NCI-H2107 treated with DMSO at 0.1 percent for 48 hours (cell line): ENCODE results near the gene RXRB.

Experiments used
- DNase-seq: peaks from one replicate; lab custom pipeline; 2025; ENCODE audit not compliant: unreplicated experiment; lab: John Stamatoyannopoulos, UW

The RXRB gene

DNA sequence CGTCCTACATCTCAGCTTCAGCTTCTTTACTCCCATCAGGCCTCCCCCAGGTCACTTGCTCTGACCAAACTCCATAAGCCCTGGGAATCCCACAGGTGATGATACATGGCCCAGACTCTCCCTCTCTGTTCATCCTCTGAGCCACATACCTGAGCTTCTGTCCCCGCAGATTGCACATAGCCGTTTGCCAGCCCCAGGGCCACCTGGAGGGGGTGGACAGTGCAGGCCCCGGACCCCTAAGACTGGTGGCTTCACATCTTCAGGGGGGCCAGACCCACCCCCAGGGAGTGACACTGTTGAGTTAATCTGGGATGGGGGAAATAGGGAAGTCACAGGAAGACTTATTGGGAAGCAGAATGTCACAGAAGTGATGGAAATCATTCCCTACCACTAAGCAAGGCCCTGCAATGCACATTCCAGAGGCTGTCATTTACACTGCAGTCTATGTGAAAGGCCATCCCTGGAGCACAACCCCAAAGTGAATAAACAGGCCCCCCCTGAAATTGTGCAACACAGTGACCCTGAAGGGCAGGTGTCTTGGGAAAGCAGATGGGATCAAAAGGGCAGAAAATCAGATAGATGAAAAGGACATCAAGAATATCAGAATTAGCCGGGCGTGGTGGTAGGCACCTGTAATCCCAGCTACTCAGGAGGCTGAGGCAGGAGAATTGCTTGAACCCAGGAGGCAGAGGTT is 2.2 kb downstream of the RXRB start:
- DNase-seq, result no peak

DNA sequence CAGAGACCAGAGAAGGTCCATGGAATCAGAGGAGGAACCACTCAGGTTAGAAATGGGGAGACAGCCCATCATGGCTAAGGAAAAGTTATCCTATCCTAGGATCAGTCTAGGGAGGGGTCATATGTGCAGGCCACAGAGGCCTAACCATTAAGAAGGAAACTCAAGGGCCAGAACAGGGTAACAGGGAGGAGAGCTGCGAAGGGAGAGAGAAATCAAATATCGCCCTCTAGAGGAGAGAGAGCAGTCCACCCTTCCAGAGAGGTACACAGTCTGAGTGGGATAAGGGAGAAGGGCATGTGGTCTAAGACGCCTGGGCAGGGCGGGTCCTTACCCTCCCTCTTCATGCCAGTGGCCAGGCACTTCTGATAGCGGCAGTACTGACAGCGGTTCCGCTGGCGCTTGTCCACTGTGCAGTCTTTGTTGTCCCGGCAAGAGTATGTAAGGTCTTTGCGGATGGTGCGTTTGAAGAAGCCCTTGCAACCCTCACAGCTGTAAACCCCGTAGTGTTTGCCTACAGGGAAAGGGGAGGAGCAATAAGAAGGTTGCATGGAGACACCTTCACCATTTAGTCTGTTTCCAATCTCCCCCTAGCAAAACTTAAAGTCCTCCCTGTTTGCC is 2.9 kb downstream of the RXRB start:
- peak; percentile 6 for DNase-seq

DNA sequence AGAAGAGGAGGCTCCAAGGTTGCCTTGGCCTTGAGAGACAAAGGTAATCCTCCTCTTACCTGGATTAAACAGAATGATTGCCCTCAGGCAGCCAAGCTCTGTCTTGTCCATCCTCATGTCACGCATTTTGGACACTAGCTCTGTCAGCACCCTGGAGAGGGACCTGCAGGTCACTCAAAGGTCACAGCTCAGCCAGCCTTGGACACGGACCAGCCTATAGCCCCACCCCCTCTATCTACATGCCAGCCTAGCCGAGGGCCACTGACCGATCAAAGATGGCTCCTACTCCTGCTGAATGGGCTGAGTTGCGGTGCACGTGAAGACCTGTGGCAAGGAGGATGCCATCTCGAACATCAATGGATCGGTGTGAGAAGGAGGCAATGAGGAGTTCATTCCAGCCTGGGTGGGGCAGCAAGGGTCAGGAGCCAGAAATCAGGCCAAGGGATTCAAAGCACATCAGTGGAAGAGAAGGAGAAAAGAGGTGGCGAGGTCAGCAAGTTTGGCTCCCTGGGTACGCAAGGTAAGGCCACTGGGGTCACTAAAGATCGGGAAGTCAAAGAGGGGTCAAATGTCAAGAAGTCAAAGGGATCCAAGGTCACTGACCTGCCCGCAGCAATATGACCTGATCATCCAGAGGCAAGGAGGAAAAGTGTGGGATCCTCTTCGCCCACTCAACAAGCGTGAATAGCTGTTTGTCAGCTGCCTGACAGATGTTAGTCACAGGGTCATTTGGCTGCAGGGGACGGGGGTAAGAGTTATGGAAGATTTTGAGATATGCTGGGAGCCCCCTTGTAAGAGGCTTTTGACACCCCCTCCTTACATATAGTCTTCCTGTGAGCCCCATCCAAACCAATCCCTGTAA is 4.9 kb downstream of the RXRB start:
- no peak for DNase-seq

DNA sequence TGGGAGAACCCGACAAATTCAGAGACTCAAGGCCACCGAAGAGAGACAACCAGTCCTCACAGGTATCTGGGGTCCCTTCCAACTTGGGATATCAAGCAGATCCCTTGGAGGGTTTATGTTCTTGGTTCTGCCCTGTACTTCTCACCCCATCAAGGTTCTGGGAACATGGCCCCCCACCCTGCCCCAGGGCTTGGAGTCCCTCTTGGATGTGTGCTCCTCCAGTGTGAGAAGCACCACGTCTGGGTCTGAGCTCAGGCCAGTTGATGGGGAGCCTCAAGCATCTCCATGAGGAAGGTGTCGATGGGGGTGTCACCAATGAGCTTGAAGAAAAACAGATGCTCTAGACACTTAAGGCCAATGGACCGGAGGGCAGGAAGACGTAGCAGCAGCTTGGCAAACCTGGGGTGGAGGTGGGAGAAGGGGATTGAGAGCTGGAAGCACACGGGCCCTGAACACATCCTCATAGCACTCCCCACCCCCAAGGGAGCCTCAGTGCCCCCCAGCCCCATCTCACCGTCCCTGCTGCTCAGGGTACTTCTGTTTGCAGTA is 6.0 kb downstream of the RXRB start:
- DNase-seq, result no peak

DNA sequence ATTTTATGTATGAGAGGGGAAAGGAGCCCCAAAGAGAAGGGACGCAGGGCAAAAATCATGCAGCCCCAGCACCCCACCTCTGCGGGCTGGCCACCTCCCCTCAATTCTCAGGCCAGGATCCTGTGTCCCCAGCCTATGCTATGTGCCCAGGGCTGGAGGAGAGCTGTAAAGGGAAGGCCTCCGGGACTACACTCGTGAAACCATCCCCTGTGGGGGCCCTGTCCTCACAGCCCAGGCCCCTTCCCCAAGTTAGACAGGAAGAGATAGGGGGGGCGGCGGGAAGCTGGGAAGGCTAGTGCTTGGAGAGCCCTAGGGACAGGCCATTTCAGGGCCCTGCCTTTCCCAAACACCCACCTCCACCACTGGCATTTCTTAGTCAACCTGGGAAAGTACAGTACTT is 6.8 kb downstream of the RXRB start:
- DNase-seq, result no peak

DNA sequence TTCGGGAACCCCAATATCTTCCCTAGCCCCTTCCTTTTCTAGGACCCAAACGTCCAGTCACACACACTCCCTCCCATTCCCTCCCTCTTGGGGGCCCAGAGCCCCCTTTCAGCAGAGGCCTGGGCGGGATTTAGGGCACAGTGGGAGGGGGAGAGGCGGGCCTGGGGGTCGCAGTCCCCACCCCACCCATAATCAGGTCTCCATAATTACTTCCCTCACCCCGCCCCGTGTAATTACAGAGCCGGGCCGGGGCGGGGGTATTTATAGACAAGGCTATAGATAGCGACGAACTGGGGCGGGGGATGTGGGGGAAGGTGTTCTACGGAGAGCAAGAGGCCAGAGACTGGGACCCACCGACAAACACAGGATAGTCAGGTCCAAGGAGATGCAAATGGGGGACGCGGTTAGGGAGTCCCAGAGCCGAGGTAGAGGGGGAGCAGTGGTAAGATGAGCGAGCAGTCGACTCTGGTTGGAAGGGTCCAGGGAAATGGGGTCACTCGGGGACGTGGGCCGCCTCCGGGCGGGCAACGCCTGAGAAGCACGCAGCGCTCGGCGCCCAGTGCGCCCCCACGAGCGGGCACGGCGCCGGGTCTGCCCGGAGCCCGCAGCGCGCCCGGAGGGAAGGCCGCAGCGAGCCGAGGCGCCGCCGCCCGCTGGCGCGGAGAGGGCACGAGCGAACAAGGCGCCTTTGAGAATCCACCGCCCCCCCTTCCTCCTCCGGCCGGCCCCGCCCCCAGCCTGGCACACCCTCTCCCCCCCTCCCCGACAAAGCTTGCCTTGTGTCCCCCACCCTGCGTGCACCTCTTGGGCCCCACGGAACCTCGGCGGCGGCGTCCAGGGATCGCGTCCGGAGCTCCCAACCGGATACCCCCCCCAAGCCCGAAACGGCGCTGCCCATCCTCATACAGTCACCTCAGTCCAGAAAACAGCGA is 7.5 kb downstream of the RXRB start:
- DNase-seq, result no peak

DNA sequence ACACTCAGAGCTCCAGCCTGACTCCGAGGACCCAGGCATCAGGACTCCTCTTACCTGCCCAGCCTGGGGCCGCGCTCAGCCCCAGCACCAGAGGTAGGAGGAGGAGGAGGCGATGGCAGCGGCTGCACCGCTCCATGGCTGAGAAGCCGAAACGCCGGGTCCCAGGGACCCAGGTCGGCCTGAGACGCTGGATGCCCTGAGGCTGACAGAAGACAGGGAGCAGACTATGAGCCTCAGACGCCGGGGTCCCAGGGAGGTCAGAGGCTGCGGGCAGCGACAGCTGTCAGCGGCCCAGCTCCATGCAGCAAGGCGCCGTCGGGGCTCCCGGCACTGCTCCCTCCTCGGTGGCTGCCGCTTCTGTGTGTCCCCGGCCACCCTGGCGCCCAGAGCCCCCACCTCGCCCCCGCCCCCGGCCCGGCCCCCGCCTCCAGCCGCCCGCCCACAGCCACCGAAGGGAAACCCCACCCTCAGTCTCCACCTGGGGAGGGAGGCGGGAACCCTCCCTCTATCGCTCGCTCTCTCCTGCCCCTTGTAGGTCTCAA is 8.3 kb downstream of the RXRB start, which contains the start of gene COL11A2:
Gene COL11A2, minus strand, starts transcription at position 363 of the 542 bp plus-strand sequence. Its CDS starts 227 bp downstream, at position 136.
- DNase-seq, result no peak

DNA sequence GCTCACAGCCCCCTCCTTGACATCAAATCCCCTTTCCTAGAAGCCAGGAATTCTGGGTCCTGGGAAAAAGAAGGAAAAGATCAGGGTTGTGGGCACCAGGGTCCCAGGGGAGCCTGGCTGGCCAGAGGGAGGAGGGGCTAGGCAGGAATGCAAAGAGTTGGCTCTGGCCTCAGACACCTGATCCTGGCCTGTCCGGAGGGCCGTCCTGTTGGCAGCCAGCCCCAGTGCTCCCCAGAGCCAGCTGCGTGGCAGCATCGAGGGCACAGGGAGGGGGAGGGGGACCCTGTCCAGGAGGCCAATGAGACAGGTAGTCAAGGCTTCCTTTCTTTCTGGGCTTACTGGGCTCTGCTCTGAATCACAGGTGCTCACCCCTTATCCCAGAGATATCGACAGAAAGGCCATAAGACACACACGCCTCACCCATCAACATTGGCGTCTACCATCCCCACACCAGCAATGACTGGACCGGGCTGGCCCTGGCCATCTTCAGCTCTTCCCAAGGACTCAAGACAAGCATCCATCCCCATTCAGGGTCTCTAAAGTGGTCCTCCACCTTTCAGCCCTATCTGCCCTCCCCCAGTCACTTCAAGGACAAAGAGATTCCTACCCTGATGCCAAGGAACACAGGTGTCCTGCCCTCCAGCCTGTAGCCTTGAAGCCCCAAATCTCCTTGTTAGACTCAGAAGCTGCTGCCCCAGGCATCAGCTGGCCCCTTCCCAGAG is 8.9 kb downstream of the RXRB start:
- DNase-seq, result no peak

DNA sequence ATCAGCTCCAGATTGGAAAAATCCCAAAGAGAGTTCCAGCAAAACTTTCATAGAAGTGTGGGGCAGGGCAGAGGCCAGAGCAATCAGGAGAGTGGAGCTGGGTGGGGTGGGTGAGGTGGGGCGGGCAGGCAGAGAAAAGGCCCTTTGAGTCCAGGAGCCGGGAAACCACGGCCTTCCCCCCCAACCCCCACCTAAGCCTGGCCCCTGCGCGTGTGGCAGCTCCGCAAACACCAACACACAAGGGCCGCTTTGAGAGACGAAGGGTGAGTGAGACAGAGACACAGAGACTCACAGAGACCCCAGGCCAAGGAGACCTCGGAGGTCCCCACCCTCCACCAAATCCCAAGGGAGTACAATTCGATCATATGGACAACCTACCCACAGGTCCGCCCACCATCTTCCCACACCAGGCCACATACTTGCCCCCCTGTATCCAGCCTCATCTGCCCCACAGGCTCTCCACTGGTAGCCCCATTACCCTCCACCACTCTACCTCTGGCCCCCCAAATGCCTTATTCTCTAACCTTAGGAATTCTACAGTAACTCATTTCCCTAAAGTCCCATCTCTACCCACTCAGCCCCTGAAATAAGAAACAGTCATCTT is 9.9 kb downstream of the RXRB start:
- no peak for DNase-seq

DNA sequence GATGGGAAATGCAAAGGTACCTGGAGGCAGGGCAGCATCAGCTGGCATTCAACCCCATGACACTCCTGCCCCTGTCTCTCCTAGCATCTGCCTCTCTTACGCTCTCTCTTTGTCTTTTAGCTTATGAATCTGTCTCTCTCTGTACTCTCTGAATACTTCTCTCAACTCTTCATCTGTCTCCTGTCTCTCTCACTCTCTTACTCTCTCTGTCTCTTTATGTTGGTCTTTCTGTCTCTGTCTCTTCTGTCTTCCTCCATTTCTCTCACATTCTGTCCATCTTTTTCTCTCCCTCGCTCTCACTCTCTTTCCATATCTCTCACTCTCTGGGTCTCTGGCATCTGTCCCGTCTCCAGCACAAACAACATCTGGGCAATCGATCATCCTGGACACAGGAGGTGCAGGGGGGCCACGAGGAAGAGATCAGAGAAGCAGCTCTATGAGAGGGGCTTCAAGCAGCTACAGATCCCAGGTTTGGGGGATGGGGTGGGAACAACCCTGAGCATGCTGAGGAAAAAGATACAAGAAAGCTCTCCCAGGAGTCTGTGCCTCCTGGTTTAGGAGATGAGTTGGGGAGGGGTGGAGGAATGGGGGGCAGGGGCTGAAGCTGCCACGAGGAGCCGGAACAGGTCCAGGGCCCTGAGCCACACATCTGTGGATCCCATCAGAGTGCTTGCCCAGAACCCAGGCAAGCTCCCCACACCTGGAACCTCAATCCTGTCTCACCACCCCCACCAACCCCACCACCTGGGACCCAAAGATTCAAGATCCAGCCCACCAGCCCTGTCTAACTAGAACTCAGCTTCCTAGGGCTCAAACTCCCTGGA is 10.6 kb downstream of the RXRB start:
- DNase-seq, result no peak

DNA sequence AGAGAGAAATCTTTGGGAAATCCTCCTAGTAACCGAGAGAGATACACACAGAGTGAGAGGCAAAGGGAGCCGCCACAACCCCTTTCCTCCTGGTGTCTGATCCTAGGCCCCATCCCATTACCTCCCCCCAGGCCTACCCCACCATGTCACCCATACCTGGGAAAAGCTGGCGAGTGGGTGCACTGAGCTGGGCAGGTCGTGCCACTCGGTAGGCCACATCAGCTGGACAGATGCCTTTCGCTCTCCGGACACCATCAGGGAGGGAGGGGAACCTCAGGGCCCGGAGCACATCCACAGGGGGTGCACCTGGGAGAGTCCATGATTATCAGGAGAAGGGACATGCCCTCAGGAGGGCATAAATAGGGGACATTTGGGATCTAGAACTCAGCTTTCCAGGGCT is 11.3 kb downstream of the RXRB start:
- no peak for DNase-seq

DNA sequence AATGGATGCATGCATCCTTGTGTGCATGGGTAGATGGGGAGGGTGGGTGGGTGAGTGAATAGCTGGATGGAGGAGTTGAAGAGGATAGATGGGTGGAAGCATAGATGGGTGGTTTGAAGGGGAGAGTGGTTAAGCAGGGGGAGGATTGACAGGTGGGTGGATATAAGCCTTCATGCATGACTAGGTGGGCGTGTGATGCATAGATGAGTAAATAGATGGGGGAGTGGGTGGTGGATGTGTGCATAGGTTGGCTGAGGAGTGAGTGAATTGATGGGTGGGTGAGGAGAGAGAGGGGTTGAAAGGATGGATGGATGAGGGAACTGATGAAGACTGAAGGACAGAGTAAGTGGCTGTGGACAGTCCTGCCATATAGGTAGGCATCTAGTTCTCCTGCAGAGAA is 12.7 kb downstream of the RXRB start:
- no peak for DNase-seq

DNA sequence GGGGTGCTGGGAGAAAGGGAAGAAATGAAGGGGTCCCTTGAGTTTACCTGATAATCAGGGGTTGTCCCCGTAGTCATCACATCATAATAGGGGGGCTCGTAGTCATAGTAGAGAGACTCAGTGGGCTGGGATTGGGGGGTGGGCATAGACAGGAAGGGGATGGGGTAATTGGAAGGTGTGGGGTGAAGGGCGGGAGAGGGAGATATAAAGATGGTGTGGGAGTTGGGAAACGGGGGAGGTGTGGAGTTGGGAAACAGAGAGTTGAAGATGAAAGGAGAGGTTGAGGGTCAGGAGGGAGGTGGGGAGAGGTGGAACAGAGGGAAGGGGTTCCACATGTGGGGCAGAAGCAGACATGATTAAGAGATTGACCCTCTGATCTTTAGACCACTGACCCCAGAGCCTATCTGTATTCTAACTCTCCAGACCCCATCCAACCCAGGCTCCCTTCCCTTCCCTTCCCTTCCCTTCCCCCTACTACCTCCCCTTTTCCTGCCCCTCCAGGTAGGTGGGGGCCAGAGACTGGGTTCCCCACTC is 14.7 kb downstream of the RXRB start:
- no peak for DNase-seq

DNA sequence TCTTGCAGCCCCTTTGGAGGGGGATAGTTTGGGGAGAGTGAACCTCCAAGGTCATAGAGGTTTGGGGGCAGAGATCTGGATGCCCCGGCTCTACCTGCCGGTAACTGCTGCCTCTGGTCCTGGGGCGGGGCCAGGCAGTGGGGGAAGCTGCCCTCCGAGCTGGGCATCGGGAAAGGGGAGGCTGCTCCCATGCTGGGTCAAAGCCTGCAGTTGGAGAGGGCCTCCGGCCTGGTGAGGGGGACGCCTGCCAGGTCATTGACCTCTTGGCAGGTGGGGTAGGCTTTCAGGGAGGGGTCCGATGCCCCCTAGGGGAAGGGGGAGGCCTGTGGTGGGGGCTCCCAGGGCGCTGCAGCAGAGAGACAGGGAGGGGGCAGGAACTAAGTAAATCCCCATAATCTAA is 15.3 kb downstream of the RXRB start:
- DNase-seq, result no peak

DNA sequence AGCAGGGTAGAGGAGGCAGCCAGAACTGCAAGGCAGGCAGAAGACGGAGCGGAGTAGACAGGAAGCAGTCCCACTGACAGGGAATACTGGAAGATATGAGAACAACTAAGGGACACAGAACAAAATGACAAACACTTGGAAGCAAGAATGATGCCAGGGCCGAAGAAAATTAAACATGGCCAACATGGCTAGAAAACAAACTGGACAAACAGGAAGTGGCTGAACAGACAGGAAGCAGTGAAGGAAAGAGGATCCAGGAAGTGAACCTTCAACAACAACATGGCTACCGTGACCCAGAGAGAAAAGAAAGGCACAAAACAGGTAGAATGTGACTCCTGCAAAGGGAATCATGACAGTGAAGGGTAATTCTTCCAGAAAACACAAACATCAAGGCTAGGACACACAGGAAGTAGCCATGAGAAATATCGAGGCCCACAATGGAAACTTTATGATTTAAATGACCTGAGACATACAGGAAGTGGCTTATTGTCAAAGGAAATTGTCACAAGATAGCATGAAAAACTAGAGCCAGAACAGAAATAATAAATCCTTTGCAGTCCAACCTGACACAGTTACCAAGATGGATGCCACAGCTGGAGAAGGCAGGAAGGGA is 17.3 kb downstream of the RXRB start:
- DNase-seq, result no peak

DNA sequence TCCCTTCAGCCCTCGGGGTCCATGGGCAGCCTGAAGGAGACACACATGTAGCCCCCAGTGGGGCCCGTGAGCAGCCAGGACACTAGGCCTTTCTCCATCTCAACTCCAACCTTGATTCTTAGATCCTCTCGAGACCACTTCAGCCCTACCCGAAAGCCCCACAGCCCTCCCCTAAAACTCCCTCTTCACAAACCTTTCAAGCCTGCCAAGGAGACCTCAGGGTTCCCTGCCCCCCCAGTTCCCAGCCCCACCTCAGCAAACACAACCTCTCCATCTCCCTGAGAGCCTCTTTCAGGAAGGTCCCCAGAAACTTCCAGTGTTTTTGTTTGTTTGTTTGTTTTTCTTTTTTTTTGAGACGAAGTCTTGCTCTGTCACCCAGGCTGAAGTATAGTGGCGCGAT is 19.3 kb downstream of the RXRB start:
- DNase-seq, result no peak

DNA sequence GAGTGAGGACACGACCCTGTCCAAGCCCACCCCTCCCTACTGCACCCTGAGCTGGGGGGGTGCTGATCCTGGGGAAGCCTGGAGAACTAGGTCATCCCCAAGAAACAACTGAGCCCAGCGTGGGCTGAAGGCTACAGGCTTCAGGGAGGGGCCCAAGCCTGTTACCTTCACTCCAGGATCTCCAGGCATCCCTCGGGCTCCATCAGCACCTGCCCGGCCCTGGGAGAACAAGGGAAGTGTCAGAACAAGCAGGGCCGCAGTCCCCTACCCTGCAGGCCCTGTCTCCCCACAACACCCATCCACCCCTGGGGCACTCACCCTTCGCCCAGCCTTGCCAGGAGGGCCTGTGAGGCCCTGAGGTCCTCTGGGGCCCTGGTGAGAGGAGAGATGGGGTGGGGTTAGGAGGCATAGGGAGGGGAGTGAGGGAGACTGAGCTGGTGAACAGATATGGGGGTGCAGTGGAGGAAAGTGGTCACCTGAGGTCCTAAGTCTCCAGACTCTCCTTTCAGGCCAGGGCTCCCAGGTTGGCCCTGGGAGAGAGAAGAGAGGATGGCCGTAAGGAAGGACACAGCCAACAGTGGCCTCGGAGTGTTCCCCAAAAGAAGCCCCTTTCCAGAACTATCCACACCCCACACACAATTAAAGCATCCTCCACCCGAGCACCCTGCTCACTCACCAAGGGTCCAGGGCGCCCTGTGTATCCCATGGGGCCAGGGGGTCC is 21.6 kb downstream of the RXRB start:
- no peak for DNase-seq
